Activated naive CD4-positive, alpha-beta T cell (primary cell): ENCODE data around the gene MRPL57.
"Not testable (repeated sequence)": the region's sequence is repeated elsewhere in the genome, so short reads cannot be mapped to it uniquely, and the experiment has no call there.

Experiments
- DNase-seq, 4 experiments: peaks; one replicate each; lab custom pipeline; 2025; lab: John Stamatoyannopoulos, UW

Gene MRPL57

GRCh38 chr13:21197606-21198225 is 21.3 kb downstream of the MRPL57 start:
- not testable (repeated sequence) for DNase-seq

DNA sequence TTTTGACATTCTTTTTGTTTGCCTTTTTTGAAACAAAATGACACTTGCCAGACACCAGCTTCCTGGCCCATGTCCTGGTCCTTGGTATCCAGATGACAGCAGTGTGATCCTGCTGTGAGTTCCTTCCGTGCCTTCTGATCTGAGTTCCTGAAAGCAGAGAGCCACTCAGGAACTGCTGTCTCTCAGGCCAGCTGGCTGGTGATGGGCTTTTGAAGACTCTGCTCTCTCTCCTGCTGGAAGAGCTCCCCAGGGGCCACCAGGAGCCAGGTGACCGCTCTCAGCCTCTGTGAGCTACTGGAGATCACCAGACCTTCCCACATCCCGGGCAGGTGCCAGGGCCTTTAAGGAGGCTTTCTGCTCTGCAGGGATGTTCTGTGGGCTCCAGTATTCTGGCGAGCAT is 21.9 kb downstream of the MRPL57 start:
- DNase-seq, result not testable (repeated sequence)

DNA sequence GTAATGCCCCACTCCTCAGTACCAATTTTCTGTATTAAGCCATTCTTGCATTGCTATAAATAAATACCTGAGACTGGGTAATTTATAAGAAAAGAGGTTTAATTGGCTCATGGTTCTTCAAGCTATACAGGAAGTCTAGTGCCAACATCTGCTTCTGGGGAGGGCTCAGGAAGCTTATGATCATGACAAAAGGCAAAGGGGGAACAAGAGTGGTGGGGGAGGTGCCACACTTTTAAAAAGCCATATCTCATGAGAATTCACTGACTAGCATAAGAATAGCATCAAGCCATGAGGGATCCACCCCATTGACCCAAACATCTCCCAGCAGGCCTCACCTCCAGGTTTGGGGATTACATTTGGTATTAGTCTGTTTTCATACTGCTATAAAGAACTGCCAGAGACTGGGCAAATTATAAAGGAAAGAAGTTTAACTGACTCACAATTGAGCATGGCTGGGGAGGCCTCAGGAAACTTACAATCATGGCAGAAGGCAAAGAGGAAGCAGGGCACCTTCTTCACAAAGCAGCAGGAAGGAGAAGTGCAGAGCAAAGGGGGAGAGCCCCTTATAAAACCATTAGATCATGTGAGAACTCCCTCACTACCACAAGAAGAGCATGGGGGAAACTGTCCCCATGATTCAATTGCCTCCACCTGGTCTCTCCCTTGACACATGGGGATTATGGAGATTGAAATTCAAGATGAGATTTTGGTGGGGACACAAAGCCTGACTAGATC is 25.2 kb downstream of the MRPL57 start:
- DNase-seq, result not testable (repeated sequence)

- DNase-seq, result no peak
Observed at GRCh38 chr13:21202767-21203531, 26.5 kb downstream of the MRPL57 start.

DNA sequence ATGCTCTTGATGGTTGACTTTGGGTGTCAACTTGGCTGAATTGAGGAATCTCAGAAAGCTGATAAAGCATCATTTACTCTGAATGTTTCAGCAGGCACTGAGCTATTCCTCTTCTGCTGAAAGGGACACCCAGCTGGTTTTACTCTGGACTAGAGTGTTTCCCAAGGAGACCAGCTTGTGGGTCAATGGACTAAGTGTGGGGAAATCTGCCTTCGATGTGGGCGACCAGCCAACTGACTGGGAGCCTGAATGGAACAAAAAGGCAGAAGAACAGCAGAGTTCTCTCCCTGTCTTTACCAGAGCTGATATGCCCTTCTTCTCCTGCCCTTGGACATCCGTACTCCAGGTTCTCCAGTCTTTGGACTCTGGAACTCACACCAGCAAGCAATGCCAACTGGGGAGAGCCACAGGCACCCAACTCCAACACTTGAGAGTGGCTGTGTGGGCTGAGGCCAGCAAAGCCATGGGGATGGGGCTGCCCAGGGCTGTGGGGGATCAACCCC is 32.2 kb downstream of the MRPL57 start:
- no peak for DNase-seq

GRCh38 chr13:21212138-21212775 is 35.8 kb downstream of the MRPL57 start:
- DNase-seq, result no peak

- not testable (repeated sequence) for DNase-seq
Observed at GRCh38 chr13:21215419-21215818, 39.0 kb downstream of the MRPL57 start.

DNA sequence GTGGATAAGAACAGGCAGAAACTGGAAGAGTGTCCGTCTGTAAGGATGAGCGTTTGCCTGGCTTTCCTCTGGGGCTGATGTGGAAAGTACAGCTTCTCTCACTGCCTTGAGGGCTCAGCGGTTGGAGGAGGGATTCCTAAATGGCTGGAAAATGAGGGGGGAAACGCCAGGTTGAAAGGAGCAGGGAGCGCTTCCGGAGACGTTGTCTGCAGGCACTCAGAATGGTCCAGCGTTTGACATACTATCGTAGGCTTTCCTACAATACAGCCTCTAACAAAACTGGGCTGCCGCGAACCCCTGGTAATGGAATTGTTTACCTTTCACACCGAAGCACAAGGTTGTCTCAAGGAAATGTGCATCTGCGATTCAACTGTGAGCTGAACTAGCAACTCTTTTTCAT is 39.9 kb downstream of the MRPL57 start:
- no peak for DNase-seq

DNA sequence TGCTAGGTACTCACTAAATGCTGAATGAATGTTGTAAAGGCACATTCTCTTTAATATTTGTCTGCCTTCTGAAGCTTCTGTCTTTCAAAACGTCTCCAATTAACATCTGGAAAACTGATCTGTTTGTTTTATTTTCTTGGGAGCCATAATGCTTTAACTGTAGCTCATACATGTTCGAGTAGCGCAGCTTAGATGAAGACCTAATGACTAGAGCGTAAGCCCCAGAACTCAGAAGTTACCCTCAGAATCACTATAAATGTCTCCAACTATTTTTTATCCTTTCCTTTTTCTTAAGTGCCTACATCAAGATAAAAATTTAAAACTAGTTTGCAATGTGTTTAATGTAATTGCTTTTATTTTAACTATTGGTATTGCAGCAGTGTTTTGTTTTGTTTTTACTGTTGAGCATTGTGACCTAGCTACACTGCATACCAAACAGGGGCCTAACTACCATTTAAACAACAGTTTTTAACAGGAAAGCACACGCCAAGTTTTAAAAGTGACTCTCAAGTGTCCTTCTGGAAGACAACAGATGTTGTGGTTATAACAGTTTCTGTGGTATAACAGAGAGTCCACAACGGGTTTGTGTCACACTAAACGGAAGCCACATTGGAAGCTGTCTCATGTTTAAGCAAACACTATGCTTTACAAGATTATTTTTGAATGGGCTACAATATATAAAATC is 42.0 kb downstream of the MRPL57 start:
- no peak for DNase-seq

- no peak for DNase-seq
Observed at GRCh38 chr13:21219036-21219381, 42.6 kb downstream of the MRPL57 start.

- DNase-seq, result not testable (repeated sequence)
Observed at GRCh38 chr13:21219716-21220115, 43.3 kb downstream of the MRPL57 start.

DNA sequence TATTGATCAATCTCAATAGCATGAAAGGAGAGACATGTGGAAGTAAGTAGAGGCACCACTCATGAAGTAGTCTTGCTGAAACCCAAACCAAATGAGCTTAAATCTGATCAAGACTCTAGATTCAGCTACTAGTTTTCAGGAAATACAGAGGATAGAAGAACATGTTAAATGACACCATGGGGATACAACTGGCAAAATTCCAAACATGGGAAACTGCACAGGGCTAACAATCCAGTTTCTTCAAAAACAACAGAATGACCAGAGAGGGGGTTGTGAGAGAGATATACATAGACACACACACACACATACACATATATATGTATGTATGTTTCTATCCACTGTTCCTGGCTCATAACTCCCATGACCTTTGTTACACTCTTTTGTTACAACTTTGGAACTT is 44.8 kb downstream of the MRPL57 start:
- no peak for DNase-seq

DNA sequence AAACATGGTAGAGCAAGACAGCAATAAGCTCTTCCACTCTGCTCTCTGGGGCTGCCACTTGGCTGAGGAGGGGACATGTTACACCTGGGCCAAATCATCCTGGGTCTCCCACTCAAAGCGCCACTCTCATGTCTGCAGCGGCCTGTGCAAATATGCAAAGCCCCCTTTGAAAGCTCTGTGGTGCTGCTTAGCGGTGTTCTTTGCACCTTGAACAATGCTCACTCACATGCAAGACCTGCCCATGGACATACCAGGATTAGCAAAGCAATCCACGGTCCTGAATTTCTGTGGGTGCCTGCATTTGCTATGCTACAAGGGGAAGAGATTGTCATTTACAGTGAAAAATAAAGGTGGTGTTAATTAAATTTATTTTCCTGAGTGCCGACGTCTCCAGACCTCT is 48.6 kb downstream of the MRPL57 start:
- DNase-seq, result no peak

- DNase-seq, result no peak
Observed at GRCh38 chr13:21225841-21226581, 49.6 kb downstream of the MRPL57 start.

DNA sequence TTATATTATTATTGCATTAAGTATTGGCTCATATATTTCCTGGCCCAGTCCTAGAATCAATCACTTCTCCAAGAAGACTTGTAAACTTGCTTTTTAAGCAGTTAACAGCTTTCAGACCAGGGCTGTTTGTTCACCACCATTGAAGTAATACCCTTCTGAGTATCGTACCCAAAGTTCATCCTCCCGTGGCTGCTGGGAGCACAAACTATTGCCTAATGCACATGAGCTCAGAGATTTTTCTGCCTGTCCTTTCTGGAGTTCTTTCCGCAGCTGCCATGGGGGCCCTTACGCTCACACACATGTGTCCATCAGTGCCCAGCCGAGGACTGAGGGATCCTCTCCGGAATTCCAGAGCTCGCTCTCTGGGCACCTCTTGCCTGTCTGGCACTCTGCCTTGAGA is 51.5 kb downstream of the MRPL57 start:
- DNase-seq, result no peak
